Caco-2 (cell line): ENCODE measurements around the gene ATP1A1. TPM values are rescaled to one million over a fixed set of nuclear protein-coding genes. Genes with fewer than 3 reads are reported as not detected.

Source experiments
- BruUV-seq: library from RNA; stranded (reverse); fragments of 400-500 nt; replicated peaks from 2 replicates; lab custom pipeline; 2021; lab: Mats Ljungman, UMichigan
- CTCF ChIA-PET: fragments of 300-600 bp; sonication (Branson Sonifier 250); formaldehyde crosslinking; loops from one replicate; lab custom pipeline; 2022; ENCODE audit warnings: antibody characterized with exemption; lab: Charles Lee
- POLR2A ChIA-PET: fragments of 300-600 bp; sonication (Branson Sonifier 250); formaldehyde crosslinking; loops from one replicate; lab custom pipeline; 2022; ENCODE audit warnings: antibody characterized with exemption; lab: Charles Lee
- DNase-seq, 2 experiments: peaks; one replicate each; pipeline versions ENCODE4 v3.0.0 to v3.0.0-alpha.2; 2020 to 2022
- H3K27me3 ChIP-seq: replicated peaks from 2 replicates; pipeline ENCODE4 v1.6.0; 2011; ENCODE audit warnings: low read length; ENCODE audit not compliant: control insufficient read depth, insufficient read depth
- H3K36me3 ChIP-seq: 2 replicates; pipeline ENCODE4 v1.5.1; 2011; ENCODE audit warnings: low read length; ENCODE audit not compliant: control insufficient read depth, insufficient read depth
- H3K4me1 ChIP-seq: fragments of 250-450 bp; sonication (Bioruptor Pico); 2 replicates; pipeline ENCODE4 v1.5.1; 2020; ENCODE audit warnings: mild to moderate bottlenecking
- H3K4me3 ChIP-seq: 2 replicates; pipeline ENCODE4 v1.5.1; 2011; ENCODE audit warnings: low read depth, mild to moderate bottlenecking, control low read depth, low read length
- H3K9me3 ChIP-seq: fragments of 250-450 bp; sonication (Bioruptor Pico); 2 replicates; pipeline ENCODE4 v1.5.1; 2020; ENCODE audit warnings: mild to moderate bottlenecking, moderate library complexity
- H3K27ac Mint-ChIP-seq: one replicate; pipeline ENCODE4 v1.8.0; 2022; ENCODE audit warnings: mixed read lengths; ENCODE audit not compliant: unreplicated experiment
- H3K27me3 Mint-ChIP-seq: one replicate; pipeline ENCODE4 v1.8.0; 2022; ENCODE audit warnings: mixed read lengths; ENCODE audit not compliant: insufficient read depth, unreplicated experiment
- H3K36me3 Mint-ChIP-seq: one replicate; pipeline ENCODE4 v1.8.0; 2022; ENCODE audit warnings: mild to moderate bottlenecking, mixed read lengths; ENCODE audit not compliant: insufficient read depth, unreplicated experiment
- H3K4me1 Mint-ChIP-seq: one replicate; pipeline ENCODE4 v1.8.0; 2022; ENCODE audit warnings: low read depth, mixed read lengths; ENCODE audit not compliant: unreplicated experiment
- H3K4me3 Mint-ChIP-seq: one replicate; pipeline ENCODE4 v1.8.0; 2022; ENCODE audit warnings: mild to moderate bottlenecking, moderate library complexity, mixed read lengths; ENCODE audit not compliant: unreplicated experiment
- H3K9me3 Mint-ChIP-seq: one replicate; pipeline ENCODE4 v1.8.0; 2022; ENCODE audit warnings: mixed read lengths; ENCODE audit not compliant: unreplicated experiment
- intact Hi-C: fragments of 100-400 bp; cut with micrococcal nuclease; formaldehyde crosslinking; loops from one replicate; pipeline ENCODE4 v1.10.0; 2022; ENCODE audit not compliant: unreplicated experiment
- total RNA-seq: library from RNA; stranded (reverse); gene quantifications from 2 replicates; pipeline ENCODE4 v1.2.3, GENCODE V29; 2022
- TF ChIP-seq, protein P1 (sequence below), 2 experiments: fragments of 200-600 bp in 1 of 2; IDR thresholded peaks; 1 replicate in 1 of 2; 2 replicates in 1 of 2; pipeline versions ENCODE4 v1.5.1 to v1.8.0; 2011 to 2022; ENCODE audit warnings: antibody characterized with exemption in 1 of 2, control low read depth in 1 of 2, inconsistent platforms in 1 of 2, low read depth in 1 of 2, low read length in 1 of 2, mild to moderate bottlenecking in 1 of 2, moderate library complexity in 1 of 2; ENCODE audit not compliant: insufficient read depth in 1 of 2, severe bottlenecking in 1 of 2, unreplicated experiment in 1 of 2

ATP1A1 gene
- total RNA-seq, 1 experiment from 2014 or later, result 508 TPM

DNA sequence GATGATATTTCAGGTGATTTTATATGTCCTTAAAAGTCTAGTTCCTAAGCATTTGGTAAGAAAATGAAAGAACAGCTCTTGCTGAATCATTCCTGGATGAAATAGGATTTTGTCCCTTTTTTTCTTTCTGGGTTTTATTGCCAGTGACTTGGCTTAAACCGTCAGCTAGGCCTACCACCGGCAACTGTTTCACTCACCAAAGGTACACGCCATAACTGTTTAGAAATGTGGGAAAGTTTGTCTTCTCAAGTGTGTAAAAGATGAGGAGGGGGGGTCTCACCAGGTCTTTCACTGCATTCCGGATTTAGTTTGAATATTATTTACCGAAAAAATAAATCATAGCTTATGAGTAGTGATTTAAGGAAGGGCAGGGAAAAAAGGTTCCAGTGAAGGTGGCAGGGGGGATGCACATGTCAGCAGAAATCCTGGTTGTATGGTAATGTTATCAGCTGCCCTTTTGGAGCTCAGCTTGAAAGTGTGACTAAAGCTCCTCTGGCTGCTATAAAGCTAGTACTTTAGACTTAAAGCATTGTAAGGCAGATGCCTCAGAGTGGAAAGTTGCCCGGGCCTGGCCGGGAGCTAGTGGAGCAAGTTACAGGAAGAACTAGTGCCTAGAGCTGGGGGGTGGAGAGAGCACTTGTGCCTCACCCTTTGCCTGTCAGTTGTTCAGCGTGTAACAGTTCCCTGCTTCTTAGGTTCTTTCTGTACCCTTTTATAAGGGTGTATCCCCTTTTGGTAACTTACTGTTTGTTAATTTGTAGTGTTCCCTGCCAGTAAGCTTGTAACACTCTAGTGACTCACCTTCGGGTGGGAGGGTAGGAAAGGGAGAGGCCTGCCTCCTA, 3.1 kb downstream of the ATP1A1 start:
- CTCF ChIA-PET, result interaction anchor here (0.7 to 1.2 kb wide), 5 partner anchors 43 to 237 kb away, joined by 3 to 8 read pairs (median 3); no protein-coding TSS in a partner anchor
- BruUV-seq, result TSS peak; percentile 16
- peaks cover 53% of the 10 kb centered on the region for H3K4me1 ChIP-seq
- H3K9me3 ChIP-seq, result no peaks in the 10 kb centered on the region
- H3K4me3 Mint-ChIP-seq, result peak overlapping the region; percentile 89
- no peaks in the 10 kb centered on the region for H3K27me3 ChIP-seq
- H3K4me3 ChIP-seq, result peak overlapping the region; percentile 22
- no peaks in the 10 kb centered on the region for H3K27me3 Mint-ChIP-seq
- peak overlapping the region; percentile 64 for H3K27ac Mint-ChIP-seq
- H3K36me3 Mint-ChIP-seq, result peaks cover 45% of the 10 kb centered on the region
- no peaks in the 10 kb centered on the region for H3K9me3 Mint-ChIP-seq
- TF ChIP-seq, protein P1, sequence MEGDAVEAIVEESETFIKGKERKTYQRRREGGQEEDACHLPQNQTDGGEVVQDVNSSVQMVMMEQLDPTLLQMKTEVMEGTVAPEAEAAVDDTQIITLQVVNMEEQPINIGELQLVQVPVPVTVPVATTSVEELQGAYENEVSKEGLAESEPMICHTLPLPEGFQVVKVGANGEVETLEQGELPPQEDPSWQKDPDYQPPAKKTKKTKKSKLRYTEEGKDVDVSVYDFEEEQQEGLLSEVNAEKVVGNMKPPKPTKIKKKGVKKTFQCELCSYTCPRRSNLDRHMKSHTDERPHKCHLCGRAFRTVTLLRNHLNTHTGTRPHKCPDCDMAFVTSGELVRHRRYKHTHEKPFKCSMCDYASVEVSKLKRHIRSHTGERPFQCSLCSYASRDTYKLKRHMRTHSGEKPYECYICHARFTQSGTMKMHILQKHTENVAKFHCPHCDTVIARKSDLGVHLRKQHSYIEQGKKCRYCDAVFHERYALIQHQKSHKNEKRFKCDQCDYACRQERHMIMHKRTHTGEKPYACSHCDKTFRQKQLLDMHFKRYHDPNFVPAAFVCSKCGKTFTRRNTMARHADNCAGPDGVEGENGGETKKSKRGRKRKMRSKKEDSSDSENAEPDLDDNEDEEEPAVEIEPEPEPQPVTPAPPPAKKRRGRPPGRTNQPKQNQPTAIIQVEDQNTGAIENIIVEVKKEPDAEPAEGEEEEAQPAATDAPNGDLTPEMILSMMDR (IDR thresholded peaks at IDR 0.05; ENCODE audit: insufficient read depth in 1 of 2, low read depth in 1 of 2, low read length in 1 of 2, severe bottlenecking in 1 of 2, unreplicated experiment in 1 of 2), result no peak
- POLR2A ChIA-PET, result interaction anchor here (1.1 kb wide), 1 partner anchor 224 kb away, joined by 4 read pairs; no protein-coding TSS in a partner anchor
- H3K4me1 Mint-ChIP-seq, result peaks cover 31% of the 10 kb centered on the region
- no peaks in the 10 kb centered on the region for H3K36me3 ChIP-seq
- intact Hi-C loops, result loop anchor here (5.0 kb wide), 1 partner anchor 101 kb away; no protein-coding TSS in a partner anchor
- peak; percentile 56 to 69 for DNase-seq

DNA sequence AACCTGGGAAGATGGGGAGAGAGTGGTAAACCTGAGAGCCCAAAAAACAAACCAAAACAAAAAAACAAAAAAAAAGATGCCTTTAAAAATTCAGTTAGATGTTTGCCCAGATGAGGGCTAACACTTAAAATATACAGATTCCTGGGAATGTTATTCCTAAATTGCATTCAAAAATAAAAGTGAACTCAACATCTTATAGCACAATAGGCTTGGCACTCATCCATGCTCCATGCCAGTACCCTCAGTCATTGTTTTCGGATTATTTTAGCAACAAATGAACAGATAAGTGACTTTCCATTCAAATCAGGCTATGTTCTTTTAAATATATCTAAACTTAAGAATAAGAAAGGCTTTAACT, 3.7 kb downstream of the ATP1A1 start:
- no peak for DNase-seq
- no peak overlapping the region for H3K4me3 ChIP-seq
- H3K4me3 Mint-ChIP-seq, result peak overlapping the region; percentile 89
- ChIA-PET CTCF (interaction anchor here (0.7 to 1.2 kb wide), 5 partner anchors 42 to 238 kb away, joined by 3 to 8 read pairs (median 3); no protein-coding TSS in a partner anchor), POLR2A (interaction anchor here (1.1 kb wide), 1 partner anchor 224 kb away, joined by 4 read pairs; no protein-coding TSS in a partner anchor)
- H3K4me1 Mint-ChIP-seq, result peaks cover 31% of the 10 kb centered on the region
- H3K9me3 Mint-ChIP-seq, result no peaks in the 10 kb centered on the region
- H3K9me3 ChIP-seq, result no peaks in the 10 kb centered on the region
- BruUV-seq, result no TSS peak
- TF ChIP-seq, protein P1 (IDR thresholded peaks at IDR 0.05; ENCODE audit: insufficient read depth in 1 of 2, low read depth in 1 of 2, low read length in 1 of 2, severe bottlenecking in 1 of 2, unreplicated experiment in 1 of 2), result no peak
- peaks cover 56% of the 10 kb centered on the region for H3K4me1 ChIP-seq
- H3K36me3 ChIP-seq, result no peaks in the 10 kb centered on the region
- intact Hi-C loops, result loop anchor here (5.0 kb wide), 1 partner anchor 101 kb away; no protein-coding TSS in a partner anchor
- H3K27me3 Mint-ChIP-seq, result no peaks in the 10 kb centered on the region
- no peaks in the 10 kb centered on the region for H3K27me3 ChIP-seq
- peaks cover 45% of the 10 kb centered on the region for H3K36me3 Mint-ChIP-seq
- H3K27ac Mint-ChIP-seq, result peak overlapping the region; percentile 64
